GM21526 (cell line): ENCODE data around the gene SLCO3A1.

Experiments
- ATAC-seq: cut with Tn5 transposase; IDR thresholded peaks from one replicate; pipeline ENCODE4 v1.9.1; 2021; ENCODE audit warnings: moderate library complexity; ENCODE audit not compliant: unreplicated experiment, low FRiP score

Gene SLCO3A1

GRCh38 chr15:91857772-91858171 is 4.3 kb downstream of the SLCO3A1 start:
- ATAC-seq: peak; percentile 54

GRCh38 chr15:91860498-91860897 is 7.0 kb downstream of the SLCO3A1 start:
- no peak for ATAC-seq

GRCh38 chr15:91861223-91861622 is 7.7 kb downstream of the SLCO3A1 start:
- no peak for ATAC-seq

- ATAC-seq: no peak
Measured at GRCh38 chr15:91862891-91863504, 9.5 kb downstream of the SLCO3A1 start.

- ATAC-seq: no peak
Measured at GRCh38 chr15:91863621-91864255, 10.2 kb downstream of the SLCO3A1 start.

- ATAC-seq: no peak
Measured at GRCh38 chr15:91864664-91865063, 11.2 kb downstream of the SLCO3A1 start.

GRCh38 chr15:91865486-91865885 is 12.0 kb downstream of the SLCO3A1 start:
- ATAC-seq: no peak

- no peak for ATAC-seq
Measured at GRCh38 chr15:91865950-91866349, 12.4 kb downstream of the SLCO3A1 start.

GRCh38 chr15:91866371-91866905 is 12.9 kb downstream of the SLCO3A1 start:
- no peak for ATAC-seq

- ATAC-seq: no peak
Measured at GRCh38 chr15:91866971-91867372, 13.5 kb downstream of the SLCO3A1 start.

GRCh38 chr15:91867581-91868026 is 14.1 kb downstream of the SLCO3A1 start:
- no peak for ATAC-seq

GRCh38 chr15:91870876-91871537 is 17.5 kb downstream of the SLCO3A1 start:
- no peak for ATAC-seq

- ATAC-seq: no peak
Measured at GRCh38 chr15:91871837-91872236, 18.3 kb downstream of the SLCO3A1 start.

GRCh38 chr15:91872356-91873137 is 19.0 kb downstream of the SLCO3A1 start:
- ATAC-seq: no peak

- ATAC-seq: no peak
Measured at GRCh38 chr15:91873138-91873536, 19.6 kb downstream of the SLCO3A1 start.

GRCh38 chr15:91874171-91874570 is 20.7 kb downstream of the SLCO3A1 start:
- ATAC-seq: no peak

- no peak for ATAC-seq
Measured at GRCh38 chr15:91874992-91875660, 21.6 kb downstream of the SLCO3A1 start.

GRCh38 chr15:91876187-91876586 is 22.7 kb downstream of the SLCO3A1 start:
- ATAC-seq: no peak

GRCh38 chr15:91878319-91878870 is 24.9 kb downstream of the SLCO3A1 start:
- ATAC-seq: no peak

GRCh38 chr15:91879158-91879557 is 25.6 kb downstream of the SLCO3A1 start:
- ATAC-seq: no peak
